CD4-positive, alpha-beta T cell treated with Interleukin-17A for 1 hour (primary cell): ENCODE data around the gene RPLP2.

Source experiments
- DNase-seq: peaks from one replicate; pipeline ENCODE4 v3.0.0-alpha.2; 2020

Gene RPLP2

GRCh38 chr11:792873-793272 is 16.9 kb upstream of the RPLP2 start:
- DNase-seq: no peak

GRCh38 chr11:793556-793955 is 16.2 kb upstream of the RPLP2 start:
- DNase-seq: no peak

DNA sequence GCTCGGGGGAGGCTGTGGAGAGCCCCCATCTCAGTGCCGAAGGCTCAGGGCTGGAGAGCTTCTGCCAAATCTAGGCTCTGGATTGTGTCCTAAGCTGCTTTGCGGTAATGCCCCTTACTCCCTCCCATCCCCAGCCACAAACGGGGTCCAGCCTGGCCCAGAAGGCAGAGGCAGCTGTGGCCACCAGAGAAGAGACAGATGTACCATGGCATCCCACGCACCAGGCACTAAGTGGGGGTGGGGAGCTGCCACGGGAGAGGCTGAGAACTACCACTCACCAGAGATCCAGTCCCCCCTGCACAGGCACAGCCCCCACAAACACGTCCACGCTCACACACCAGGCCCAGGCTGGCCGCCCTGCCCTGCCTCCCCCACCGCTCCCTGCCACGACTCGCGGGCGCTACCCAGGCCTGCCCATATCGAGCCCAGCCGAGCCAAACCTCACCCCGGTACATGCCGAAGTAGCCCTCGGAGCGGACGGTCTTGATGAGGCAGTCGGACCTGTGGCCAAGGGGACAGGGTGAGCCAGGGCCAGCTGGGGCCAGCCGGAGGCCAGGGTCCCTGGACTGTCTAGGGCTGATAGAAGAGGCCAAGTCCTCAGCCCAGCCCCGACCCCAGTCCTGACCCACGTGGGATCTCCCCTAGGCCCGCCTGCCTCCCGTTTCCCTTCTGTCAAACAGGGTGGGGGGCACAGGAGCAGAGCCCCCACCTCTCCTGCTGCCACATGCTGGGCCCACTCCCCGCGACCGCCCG is 15.6 kb upstream of the RPLP2 start:
- no peak for DNase-seq

DNA sequence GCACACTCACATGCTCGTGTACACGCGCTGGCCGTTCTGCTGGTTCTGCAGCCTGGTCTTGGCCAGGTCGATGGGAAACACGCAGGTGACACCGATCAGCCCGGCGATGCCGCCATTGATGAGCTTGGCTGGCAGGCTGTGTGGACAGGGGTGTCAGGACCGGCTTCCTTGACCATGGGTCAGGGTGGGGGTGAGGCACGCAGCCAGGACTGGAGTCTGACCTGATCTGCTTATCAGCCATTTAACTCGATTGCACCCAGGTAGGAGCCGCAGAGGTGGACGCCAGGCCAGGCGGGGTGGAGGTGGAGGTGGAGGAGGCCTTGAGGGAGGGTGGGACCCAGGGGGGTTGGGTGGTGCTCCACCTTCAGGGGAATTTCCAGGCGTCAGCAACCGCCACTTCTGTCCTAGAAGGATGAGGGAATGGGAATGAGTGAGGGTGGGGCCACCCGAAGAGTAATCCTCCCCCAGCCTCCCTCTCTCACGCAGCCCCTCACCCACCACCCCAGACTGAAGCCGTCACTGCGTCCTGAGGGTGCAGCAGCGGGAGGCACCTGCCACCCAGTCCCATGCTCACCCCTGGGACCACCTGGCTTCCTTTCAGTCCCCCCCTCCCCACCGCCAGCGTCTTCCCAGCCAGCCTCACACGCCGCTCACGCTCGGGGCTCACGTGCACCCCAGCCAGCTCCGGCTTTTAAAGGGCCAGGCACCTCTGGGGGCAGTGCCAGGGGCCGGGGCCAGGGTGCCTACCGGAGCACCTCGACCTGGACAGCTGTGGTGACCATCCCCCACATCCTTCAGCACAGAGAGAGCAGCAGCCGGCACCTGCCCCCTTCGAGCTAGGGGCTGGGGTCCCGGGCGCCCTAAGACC is 14.8 kb upstream of the RPLP2 start:
- DNase-seq: no peak

- peak; percentile 85 for DNase-seq
These were observed 13.9 kb upstream of the RPLP2 start for GRCh38 chr11:795634-796564.

DNA sequence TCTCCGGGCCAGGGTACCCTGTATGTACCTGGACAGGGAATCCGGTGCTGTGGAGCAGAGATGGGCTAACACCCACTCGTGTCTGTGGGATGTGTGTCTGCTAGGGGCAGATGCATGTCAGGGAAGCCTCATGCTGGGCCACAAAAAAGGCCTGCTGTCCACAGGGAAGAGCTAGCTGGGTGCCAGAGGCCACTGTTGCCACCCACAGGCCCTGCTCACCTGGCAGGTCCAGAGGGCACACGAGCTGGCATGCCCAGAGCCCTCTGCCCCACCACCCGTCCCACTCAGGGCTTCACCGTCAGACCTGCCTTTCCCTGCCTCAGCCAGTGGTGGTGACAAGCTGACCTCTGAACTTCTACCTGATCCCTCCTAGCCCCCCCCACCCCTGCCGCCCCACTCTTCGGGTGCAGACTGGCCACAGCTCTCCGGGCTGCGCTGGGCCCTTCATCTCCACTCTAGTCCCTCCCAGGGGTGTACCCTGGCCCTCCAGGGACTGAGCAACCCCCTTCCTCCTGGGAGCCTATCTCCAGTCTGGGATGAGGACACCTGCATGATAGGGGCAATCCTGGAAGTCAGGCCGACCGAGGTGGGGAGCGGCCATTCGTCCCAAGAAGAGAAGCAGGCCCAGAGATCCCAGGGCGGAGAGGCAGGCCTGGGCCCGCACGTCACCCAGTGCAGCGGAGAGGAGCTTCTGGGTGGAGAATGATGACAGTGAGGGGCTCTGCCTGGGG is 13.0 kb upstream of the RPLP2 start:
- DNase-seq: no peak

DNA sequence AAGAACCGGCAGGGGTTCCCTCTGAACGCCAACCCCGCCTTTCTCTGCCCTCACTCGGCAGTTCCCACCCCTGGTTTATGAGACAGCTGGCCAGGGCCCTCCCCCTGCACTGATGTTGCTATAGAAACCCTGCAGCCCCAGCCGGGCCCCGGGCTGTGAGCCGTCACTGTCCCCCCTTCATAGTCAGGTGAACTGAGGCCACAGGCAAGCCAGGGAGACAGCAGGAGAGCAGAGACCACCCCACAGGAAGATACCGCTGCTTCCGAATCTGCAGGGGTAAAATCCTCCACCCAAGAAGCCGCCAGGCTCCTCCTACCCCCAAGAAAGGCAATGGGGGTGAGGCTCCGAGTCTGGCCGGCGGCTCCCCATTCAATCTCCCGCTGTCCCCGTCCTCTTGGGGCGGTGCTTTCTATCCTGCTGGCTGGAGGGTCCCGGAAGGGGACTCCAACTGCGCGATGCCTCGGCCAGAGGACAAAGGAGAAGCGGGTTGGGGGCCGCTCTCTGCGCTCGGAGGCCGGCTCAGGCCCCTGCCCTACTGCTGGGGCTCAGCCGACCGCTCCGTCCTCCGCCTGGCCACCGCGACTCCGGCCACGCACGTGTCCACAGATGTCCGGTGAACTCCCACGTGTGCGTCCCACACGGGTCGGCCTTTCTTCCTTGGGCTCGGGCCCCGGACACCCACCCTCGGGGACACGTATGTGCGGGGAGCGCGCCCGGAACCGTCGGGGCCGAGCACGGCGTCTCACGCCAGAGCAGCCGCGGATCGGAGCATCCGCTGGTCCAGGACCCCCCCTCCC is 12.3 kb upstream of the RPLP2 start:
- peak; percentile 90 for DNase-seq

DNA sequence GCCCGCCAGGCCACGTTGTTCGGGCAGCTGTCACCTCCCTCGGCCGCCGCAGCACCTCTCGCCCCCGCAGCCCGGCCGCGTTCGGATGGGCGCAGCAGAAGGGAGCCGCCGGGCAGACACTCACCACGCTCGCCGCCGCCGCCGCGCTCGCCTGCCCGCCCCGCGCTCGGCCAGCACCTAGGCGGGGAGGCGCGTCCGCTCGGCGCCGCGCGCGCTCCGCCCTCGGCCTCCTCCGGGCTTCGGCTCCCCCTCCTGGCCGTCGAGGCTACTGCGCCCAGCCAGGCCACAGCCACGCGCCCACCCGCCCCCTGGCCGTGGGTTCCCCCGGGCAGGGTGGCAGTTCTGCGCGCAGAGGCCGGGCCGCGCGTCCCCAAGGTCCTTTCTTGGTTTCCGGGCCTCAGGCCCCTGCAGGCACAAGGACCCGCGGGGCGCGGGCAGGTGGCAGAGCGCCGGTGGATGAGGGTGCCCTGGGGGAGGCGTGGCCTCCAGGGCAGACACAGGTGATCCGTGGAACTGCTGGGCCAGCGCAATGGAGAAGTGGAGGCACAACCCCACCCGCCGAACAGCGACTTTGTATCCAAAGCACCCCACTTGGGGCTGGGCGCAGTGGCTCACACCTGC is 11.6 kb upstream of the RPLP2 start, which contains the start of gene SLC25A22:
SLC25A22 (minus strand) TSS at position 189 of the 621 bp plus-strand sequence. CDS start 3,275 bp downstream, outside the sequence.
- peak; percentile 83 for DNase-seq

DNA sequence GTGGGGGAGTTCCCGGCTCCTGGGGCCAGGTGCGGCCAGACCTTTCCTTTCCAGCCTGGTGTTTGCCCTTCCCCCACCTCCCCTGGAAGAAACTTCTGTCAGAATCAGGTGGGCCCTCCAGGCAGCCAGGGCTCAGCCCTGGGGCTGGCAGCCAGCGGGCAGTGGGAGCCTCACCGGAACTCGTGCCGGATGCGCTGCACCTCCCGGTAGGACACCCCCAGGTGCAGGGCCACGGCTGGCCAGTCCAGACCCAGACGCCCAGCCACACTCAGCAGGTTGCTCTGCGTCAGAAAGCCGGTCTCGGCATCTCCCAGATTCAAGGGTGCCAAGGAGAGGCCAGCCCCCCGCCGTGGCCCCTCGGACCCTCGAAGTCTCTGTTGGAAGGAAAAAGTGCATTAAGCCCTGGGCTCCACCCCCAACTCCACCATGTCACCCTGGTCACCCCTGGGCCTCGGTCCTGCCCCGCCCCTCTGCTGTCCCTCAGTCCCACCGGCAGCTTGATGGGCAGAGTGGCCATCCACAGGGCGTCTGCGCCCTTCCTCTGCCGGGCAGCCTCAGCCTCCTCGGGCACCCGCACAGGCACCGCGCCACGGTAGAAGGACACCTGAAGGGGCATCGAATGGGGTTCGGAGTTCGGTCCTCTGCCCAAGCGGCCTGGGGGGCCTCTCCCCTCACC is 10.0 kb upstream of the RPLP2 start:
- no peak for DNase-seq

DNA sequence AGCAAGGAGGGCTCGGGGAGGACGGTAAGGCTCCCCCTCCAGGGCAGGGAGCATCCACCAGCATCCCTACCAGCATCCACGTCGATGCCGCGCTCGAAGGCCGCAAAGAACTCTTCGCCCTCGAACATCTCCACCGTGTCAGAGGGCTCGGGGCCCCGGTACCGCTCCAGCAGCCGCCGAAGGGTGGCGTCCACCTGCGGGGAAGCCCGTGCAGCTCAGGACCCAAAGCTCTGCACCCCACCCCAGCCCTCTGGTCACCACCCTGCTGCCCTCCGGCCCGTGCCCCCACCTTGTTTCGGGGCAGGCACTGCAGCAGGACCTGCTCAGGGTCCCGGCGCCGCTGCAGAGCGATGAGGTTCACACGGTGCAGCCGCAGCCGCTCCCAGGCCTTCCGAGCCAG is 9.3 kb upstream of the RPLP2 start:
- DNase-seq: no peak

DNA sequence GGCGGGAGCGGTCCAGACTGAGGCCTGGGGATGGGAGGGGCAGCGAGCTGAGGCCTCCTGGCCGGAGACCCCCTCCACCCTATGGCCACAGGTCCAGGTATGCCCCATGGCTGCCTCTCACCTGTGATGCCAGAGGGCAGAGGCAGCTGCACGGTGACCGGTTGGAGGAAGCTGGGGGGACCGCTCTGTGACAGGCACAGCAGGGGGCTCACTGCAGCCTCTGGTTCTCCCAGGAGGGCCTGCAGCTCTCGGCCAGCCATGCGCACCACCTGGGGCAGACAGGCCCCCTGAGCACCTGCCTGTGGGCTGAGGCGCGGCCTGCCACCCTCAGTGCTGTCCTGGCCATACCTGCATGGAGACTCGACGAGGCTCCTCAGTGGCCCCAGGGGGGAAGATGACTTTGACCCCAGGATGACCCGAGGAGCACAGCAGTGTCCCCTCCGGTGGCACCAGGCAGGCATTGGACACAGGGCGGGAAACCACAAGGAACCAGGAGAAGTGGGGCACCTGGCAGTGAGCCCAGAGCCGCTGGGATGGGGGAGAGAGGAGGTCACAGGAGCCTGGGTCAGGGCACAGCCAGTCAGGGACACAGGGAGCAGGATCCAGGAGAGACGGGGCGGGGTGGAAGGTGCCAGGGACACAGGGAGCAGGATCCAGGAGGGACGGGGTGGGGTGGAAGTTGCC is 8.5 kb upstream of the RPLP2 start:
- no peak for DNase-seq

DNA sequence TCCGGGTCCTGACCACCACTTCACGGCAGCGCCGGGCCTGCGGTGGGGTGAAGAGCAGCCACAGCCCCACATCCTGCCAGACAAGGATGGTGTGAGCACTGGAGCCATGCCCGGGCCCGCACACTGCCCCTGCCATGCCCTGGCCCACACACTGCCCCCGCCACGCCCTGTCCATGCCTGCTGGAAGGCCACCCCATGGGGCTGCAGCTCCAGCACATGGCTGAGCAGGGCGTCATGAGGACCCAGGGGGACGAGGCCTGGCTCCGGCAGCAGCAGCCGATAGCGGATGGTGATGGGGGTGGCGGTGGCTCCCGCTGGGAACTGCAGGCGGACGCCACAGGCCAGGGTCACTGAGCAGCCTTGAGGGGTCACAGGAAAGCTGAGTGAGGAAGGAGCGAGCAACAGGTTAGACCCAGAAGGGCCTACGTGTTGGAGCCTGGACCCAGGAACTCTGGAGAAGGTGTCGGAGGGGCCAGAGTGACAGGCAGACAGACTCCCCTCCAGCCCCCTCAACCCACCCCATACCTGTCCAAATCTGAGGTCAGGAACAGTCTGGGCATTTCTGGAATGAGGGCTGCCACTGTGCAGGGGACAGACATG is 7.6 kb upstream of the RPLP2 start:
- no peak for DNase-seq

DNA sequence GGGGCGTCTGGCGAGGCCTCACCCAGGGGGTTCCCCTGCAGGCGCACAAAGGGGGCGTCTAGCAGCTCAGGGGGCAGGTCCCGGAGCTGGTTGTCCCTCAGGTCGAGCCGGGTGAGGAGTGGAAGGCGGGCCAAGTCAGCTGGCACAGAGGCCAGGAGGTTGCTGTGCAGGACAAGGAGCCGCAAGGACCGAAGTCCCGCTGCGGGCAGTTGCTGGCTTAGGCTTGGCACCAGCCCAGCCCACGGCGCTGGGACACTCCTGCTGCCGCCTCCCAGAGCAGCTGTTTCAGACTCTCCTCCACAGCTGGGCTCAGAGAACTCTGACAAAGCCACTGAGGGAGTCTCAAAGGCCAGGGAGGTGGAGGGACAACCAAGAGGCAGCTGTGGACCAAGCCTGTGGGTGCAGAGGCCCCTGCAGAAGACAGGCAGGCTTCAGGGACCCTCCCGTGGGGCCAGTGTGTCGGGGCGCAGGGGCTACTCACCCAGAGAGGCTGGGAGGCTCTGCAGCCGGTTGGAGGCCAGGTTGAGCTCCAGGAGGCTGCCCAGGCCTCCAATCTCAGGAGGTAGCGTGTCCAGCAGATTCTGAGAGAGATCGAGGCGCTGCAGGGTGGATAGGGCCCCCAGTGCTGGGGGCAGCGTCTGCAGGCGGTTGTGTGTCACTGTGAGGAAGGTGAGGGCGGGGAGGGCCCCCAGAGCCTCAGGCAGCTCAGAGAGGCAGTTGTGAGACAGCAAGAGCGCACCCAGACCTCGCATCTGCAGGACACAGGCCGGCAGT is 6.9 kb upstream of the RPLP2 start:
- no peak for DNase-seq

- DNase-seq: no peak
These were observed 6.4 kb upstream of the RPLP2 start for GRCh38 chr11:803467-803742.

- no peak for DNase-seq
These were observed 5.8 kb upstream of the RPLP2 start for GRCh38 chr11:803770-804598.

- no peak for DNase-seq
These were observed 5.2 kb upstream of the RPLP2 start for GRCh38 chr11:804599-804964.

DNA sequence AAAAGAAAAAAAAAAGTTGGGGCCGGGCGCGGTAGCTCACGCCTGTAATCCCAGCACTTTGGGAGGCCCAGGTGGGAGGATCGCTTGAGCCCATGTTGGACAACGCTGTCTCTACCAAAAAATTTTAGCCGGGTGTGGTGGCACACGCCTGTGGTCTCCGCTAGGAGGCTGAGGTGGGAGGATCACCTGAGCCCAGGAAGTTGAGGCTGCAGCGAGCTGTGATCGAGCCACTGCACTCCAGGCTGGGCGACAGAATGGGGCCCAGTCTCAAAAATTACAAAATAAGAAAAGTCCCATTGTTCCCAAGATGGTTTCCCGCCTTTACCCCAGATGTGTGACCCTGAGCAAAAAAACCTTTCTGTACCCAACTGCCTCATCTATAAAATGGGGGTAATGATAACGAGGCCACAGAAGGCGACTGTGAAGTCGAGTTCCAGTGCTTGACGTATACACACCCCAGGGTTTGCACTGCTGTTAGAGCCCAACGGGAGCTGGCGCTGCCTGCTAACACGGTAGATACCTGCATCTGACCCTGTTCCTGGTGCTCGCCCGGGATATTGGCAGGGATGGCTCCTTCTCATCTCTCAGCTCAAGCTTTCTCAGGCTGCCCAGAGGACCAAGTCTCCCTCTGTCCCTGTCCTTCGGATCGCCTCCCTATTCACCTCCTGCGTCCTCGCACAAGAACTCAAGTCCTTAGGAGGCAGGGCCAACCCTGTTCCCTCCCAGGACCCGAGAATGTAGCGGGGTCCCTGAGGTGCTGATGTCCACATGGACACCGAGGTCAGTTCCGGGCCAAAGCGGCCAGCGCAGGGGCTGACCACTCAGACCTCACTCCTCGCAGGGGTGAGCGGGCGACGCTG is 1.1 kb upstream of the RPLP2 start:
- DNase-seq: peak; percentile 68
